GM23248 (cell line): ENCODE measurements around the gene ZDHHC1.

Source experiments
- EZH2 ChIP-seq: fragments of 200-600 bp; sonication (generic); IDR thresholded peaks from 2 replicates; pipeline ENCODE4 v1.6.1; 2018; ENCODE audit warnings: antibody characterized with exemption, mild to moderate bottlenecking; ENCODE audit not compliant: insufficient read depth, poor library complexity, severe bottlenecking
- EZH2phosphoT487 ChIP-seq: fragments of 200-600 bp; sonication (generic); IDR thresholded peaks from 2 replicates; pipeline ENCODE4 v1.6.1; 2018; ENCODE audit warnings: antibody characterized with exemption, moderate library complexity, mild to moderate bottlenecking, low read depth; ENCODE audit not compliant: insufficient read depth

- TF ChIP-seq EZH2 = no peak
- no peak for TF ChIP-seq EZH2phosphoT487
These were observed 29.9 kb upstream of the ZDHHC1 start for GRCh38 chr16:67445913-67446907.
